ENCODE results near the gene GRPEL1.

The GRPEL1 gene

DNA sequence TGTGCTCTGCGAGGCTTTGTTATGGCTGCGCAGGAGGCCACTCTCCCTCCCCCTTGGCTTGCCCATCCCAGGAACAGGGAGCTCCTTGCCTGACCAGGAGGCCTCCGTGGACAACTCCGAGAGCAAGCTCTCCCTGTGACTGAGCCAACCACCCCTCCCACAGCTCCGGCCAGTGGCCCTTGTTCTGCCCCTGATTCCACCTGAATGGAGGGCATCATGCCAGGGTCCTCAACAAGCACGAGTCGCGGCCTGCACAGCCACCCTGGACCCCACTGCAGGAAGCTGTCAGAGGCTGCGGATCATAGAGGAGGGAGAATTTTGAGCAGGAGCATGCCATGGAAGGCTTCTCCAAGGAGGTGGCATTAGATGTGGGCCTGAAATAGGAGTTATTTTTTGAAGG lies 44.8 kb upstream of the GRPEL1 start:
- no peaks in the 10 kb centered on the region for H3K27me3 ChIP-seq (ENCODE audit: insufficient read depth, poor library complexity, severe bottlenecking)
- no peak overlapping the region for H3K4me3 ChIP-seq (replicated peaks; ENCODE audit: insufficient read depth, low read length)
- no peak for DNase-seq (ENCODE audit: low read depth in 1 of 2, low spot score in 1 of 2)
- TF ChIP-seq, protein P1, sequence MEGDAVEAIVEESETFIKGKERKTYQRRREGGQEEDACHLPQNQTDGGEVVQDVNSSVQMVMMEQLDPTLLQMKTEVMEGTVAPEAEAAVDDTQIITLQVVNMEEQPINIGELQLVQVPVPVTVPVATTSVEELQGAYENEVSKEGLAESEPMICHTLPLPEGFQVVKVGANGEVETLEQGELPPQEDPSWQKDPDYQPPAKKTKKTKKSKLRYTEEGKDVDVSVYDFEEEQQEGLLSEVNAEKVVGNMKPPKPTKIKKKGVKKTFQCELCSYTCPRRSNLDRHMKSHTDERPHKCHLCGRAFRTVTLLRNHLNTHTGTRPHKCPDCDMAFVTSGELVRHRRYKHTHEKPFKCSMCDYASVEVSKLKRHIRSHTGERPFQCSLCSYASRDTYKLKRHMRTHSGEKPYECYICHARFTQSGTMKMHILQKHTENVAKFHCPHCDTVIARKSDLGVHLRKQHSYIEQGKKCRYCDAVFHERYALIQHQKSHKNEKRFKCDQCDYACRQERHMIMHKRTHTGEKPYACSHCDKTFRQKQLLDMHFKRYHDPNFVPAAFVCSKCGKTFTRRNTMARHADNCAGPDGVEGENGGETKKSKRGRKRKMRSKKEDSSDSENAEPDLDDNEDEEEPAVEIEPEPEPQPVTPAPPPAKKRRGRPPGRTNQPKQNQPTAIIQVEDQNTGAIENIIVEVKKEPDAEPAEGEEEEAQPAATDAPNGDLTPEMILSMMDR (IDR thresholded peaks at IDR 0.05; ENCODE audit: insufficient read depth, low read length) = no peak
- TF ChIP-seq GABPA (IDR thresholded peaks at IDR 0.05; ENCODE audit: low read depth) = no peak
- no peak overlapping the region for H3K27ac ChIP-seq (replicated peaks)

DNA sequence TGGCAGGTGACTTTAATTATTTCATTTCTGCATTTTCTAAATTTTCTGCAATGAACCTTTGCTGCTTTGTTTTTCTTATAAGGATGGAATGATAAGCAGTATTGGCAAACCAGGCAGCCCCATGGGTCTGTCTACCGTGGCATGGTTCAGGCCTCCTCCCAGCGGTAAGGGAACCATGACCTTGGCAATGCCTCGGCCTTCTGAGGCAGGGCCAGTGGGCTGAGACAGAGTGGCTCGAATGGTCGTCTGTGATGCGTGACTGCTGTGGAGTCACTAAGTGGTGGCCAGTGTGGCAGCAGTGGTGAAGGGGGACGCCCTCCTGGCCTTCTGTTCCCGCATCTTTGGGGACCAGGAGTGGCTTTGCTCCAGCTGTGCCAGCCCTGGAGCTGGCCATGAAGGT lies 43.6 kb upstream of the GRPEL1 start:
- no peak overlapping the region for H3K27ac ChIP-seq (replicated peaks)
- H3K4me3 ChIP-seq (replicated peaks; ENCODE audit: insufficient read depth, low read length) = no peak overlapping the region
- TF ChIP-seq GABPA (IDR thresholded peaks at IDR 0.05; ENCODE audit: low read depth) (no peak), SPI1 (IDR thresholded peaks at IDR 0.05; ENCODE audit: borderline replicate concordance, low read depth) (no peak), POLR2AphosphoS5 (IDR thresholded peaks at IDR 0.05; ENCODE audit: low read depth) (no peak)
- TF ChIP-seq, protein P2, sequence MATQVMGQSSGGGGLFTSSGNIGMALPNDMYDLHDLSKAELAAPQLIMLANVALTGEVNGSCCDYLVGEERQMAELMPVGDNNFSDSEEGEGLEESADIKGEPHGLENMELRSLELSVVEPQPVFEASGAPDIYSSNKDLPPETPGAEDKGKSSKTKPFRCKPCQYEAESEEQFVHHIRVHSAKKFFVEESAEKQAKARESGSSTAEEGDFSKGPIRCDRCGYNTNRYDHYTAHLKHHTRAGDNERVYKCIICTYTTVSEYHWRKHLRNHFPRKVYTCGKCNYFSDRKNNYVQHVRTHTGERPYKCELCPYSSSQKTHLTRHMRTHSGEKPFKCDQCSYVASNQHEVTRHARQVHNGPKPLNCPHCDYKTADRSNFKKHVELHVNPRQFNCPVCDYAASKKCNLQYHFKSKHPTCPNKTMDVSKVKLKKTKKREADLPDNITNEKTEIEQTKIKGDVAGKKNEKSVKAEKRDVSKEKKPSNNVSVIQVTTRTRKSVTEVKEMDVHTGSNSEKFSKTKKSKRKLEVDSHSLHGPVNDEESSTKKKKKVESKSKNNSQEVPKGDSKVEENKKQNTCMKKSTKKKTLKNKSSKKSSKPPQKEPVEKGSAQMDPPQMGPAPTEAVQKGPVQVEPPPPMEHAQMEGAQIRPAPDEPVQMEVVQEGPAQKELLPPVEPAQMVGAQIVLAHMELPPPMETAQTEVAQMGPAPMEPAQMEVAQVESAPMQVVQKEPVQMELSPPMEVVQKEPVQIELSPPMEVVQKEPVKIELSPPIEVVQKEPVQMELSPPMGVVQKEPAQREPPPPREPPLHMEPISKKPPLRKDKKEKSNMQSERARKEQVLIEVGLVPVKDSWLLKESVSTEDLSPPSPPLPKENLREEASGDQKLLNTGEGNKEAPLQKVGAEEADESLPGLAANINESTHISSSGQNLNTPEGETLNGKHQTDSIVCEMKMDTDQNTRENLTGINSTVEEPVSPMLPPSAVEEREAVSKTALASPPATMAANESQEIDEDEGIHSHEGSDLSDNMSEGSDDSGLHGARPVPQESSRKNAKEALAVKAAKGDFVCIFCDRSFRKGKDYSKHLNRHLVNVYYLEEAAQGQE (IDR thresholded peaks at IDR 0.05; ENCODE audit: insufficient replicate concordance, low read depth) = no peak
- TF ChIP-seq, protein P1 (IDR thresholded peaks at IDR 0.05; ENCODE audit: insufficient read depth, low read length) = no peak
- DNase-seq (ENCODE audit: low read depth in 1 of 2, low spot score in 1 of 2) = no peak
- no peaks in the 10 kb centered on the region for H3K27me3 ChIP-seq (ENCODE audit: insufficient read depth, poor library complexity, severe bottlenecking)

DNA sequence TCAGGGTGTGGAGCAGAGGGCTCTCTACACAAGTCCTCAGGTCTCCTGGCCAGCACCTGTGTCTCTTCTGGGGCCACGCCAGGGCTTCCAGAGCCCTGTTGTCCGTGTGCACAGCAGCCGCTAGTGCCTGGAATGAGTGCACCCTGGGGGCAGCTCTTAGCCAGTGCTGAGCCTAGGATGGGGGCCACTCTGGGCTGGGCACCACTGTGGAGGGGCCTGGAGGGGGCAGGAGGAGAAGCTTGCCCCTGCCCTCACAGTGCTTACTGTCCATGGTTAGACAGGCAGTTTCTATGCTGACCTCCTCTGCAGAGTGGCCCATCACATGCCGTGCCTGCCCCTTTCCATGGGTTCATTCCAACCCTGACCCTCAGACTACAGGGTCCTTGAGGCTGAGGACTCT lies 42.7 kb upstream of the GRPEL1 start:
- no peak for DNase-seq (ENCODE audit: low read depth in 1 of 2, low spot score in 1 of 2)
- TF ChIP-seq, protein P2 (IDR thresholded peaks at IDR 0.05; ENCODE audit: insufficient replicate concordance, low read depth) = no peak
- TF ChIP-seq SPI1 (IDR thresholded peaks at IDR 0.05; ENCODE audit: borderline replicate concordance, low read depth) (no peak), GABPA (IDR thresholded peaks at IDR 0.05; ENCODE audit: low read depth) (no peak), POLR2AphosphoS5 (IDR thresholded peaks at IDR 0.05; ENCODE audit: low read depth) (no peak)
- TF ChIP-seq, protein P1 (IDR thresholded peaks at IDR 0.05; ENCODE audit: insufficient read depth, low read length) = no peak
- Histone ChIP-seq H3K27me3 (ENCODE audit: insufficient read depth, poor library complexity, severe bottlenecking) (peaks cover 2% of the 10 kb centered on the region), H3K27ac (replicated peaks) (no peak overlapping the region), H3K4me3 (replicated peaks; ENCODE audit: insufficient read depth, low read length) (no peak overlapping the region)

DNA sequence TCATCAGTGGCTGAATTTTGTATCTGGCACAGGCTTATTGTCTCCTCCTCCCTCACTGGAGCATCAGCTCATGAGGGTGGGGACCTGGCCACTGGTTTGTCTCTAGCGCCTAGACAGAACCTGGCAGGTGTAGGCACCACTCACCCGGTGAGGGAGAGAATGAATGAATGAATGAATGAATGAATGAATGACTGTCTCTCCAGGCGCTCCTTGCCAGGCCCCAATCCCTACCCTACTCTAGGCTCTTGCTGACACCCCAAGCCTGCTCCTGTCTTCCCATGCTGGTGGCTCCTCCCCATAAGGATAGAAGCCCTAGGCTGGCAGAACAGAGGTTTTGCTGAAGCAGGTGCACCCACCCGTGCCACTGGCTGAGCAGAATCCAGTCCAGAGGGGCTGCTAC lies 41.3 kb upstream of the GRPEL1 start:
- Histone ChIP-seq H3K4me3 (replicated peaks; ENCODE audit: insufficient read depth, low read length) (no peak overlapping the region), H3K27ac (replicated peaks) (no peak overlapping the region), H3K27me3 (ENCODE audit: insufficient read depth, poor library complexity, severe bottlenecking) (peaks cover 5% of the 10 kb centered on the region)
- DNase-seq (ENCODE audit: low read depth in 1 of 2, low spot score in 1 of 2) = no peak
- TF ChIP-seq POLR2AphosphoS5 (IDR thresholded peaks at IDR 0.05; ENCODE audit: low read depth) (no peak), GABPA (IDR thresholded peaks at IDR 0.05; ENCODE audit: low read depth) (no peak), SPI1 (IDR thresholded peaks at IDR 0.05; ENCODE audit: borderline replicate concordance, low read depth) (no peak)
- TF ChIP-seq, protein P1 (IDR thresholded peaks at IDR 0.05; ENCODE audit: insufficient read depth, low read length) = no peak
- TF ChIP-seq, protein P2 (IDR thresholded peaks at IDR 0.05; ENCODE audit: insufficient replicate concordance, low read depth) = no peak

Measured in HL-60 (cell line).